NK-92 treated with Interleukin-12 subunit alpha and Interleukin-12 subunit beta, amount 100 ng/mL, for 24 hours (cell line): ENCODE data around the gene LRRIQ3.

ENCODE experiments used
- DNase-seq: peaks from one replicate; lab custom pipeline; 2025; lab: John Stamatoyannopoulos, UW

LRRIQ3 gene

GRCh38 chr1:74113333-74113732, 84.6 kb downstream of the LRRIQ3 start:
- DNase-seq: no peak

GRCh38 chr1:74107394-74107793, 90.6 kb downstream of the LRRIQ3 start:
- no peak for DNase-seq

- no peak for DNase-seq
Observed at GRCh38 chr1:74091371-74091770, 106.6 kb downstream of the LRRIQ3 start.

- no peak for DNase-seq
Observed at GRCh38 chr1:74083128-74083527, 114.8 kb downstream of the LRRIQ3 start.

- DNase-seq: no peak
Observed at GRCh38 chr1:74065081-74065480, 132.9 kb downstream of the LRRIQ3 start.

- DNase-seq: no peak
Observed at GRCh38 chr1:74057719-74058118, 140.3 kb downstream of the LRRIQ3 start.

- DNase-seq: no peak
Observed at GRCh38 chr1:74053407-74053806, 144.6 kb downstream of the LRRIQ3 start.

- DNase-seq: no peak
Observed at GRCh38 chr1:74050386-74050785, 147.6 kb downstream of the LRRIQ3 start.

- no peak for DNase-seq
Observed at GRCh38 chr1:74038042-74038441, 159.9 kb downstream of the LRRIQ3 start.

GRCh38 chr1:74012583-74012982, 185.4 kb downstream of the LRRIQ3 start:
- no peak for DNase-seq

- DNase-seq: no peak
Observed at GRCh38 chr1:74011736-74012135, 186.2 kb downstream of the LRRIQ3 start.

GRCh38 chr1:74010206-74010605, 187.8 kb downstream of the LRRIQ3 start:
- DNase-seq: no peak

GRCh38 chr1:74005533-74005932, 192.4 kb downstream of the LRRIQ3 start:
- DNase-seq: no peak

GRCh38 chr1:74003806-74004205, 194.2 kb downstream of the LRRIQ3 start:
- no peak for DNase-seq

- DNase-seq: no peak
Observed at GRCh38 chr1:73998348-73998959, 199.5 kb downstream of the LRRIQ3 start.

- DNase-seq: no peak
Observed at GRCh38 chr1:73980324-73981040, 217.5 kb downstream of the LRRIQ3 start.

GRCh38 chr1:73979684-73980083, 218.3 kb downstream of the LRRIQ3 start:
- DNase-seq: no peak

GRCh38 chr1:73978964-73979363, 219.0 kb downstream of the LRRIQ3 start:
- DNase-seq: no peak
